ENCODE results near the gene B3GNT8.

DNA sequence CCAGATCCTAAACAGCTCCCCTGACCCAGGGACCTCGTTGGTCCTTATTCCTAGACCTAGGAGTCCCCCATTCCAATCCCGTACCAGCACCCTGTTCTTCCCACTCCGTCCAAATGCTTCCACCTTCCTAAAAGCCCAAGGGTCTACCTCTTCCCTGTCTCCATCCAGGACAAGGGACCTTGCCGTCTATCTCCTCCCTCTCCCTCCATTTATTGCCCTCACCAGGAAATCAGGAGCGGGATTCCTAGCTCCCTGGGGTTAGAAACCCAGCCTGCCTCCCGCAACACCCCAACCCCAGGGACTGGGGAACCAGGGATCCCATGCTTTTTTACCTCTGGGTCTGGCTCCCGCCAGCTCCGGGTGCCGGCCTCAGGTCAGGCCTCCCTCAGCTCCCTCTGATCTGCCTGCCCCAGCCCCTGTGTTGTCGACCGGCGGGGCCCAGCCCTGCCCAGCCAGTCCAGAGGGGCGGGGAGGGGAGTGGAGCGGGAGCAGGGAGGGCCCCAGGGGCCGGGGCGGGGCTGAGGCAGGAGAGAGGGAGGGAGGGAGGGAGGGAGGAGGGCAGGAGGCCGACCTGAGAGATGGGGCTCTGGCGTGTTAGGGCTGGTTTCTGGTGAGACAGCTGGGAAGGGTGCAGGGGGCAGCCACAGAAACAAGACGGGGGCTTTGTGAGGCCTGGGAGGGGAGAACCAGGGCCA is at the start of gene B3GNT8:
- TF ChIP-seq EZH2 (IDR thresholded peaks at IDR 0.05; ENCODE audit: borderline replicate concordance, insufficient read depth, low read depth, low read length, poor library complexity, severe bottlenecking) = no peak
- TF ChIP-seq, protein P1, sequence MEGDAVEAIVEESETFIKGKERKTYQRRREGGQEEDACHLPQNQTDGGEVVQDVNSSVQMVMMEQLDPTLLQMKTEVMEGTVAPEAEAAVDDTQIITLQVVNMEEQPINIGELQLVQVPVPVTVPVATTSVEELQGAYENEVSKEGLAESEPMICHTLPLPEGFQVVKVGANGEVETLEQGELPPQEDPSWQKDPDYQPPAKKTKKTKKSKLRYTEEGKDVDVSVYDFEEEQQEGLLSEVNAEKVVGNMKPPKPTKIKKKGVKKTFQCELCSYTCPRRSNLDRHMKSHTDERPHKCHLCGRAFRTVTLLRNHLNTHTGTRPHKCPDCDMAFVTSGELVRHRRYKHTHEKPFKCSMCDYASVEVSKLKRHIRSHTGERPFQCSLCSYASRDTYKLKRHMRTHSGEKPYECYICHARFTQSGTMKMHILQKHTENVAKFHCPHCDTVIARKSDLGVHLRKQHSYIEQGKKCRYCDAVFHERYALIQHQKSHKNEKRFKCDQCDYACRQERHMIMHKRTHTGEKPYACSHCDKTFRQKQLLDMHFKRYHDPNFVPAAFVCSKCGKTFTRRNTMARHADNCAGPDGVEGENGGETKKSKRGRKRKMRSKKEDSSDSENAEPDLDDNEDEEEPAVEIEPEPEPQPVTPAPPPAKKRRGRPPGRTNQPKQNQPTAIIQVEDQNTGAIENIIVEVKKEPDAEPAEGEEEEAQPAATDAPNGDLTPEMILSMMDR (IDR thresholded peaks at IDR 0.05) = no peak
